Measurements from ENCODE around the gene ZSWIM1. TPM values are rescaled to one million over a fixed set of nuclear protein-coding genes. Genes with fewer than 3 reads are reported as not detected.

The ZSWIM1 gene
- total and polyA plus RNA-seq, 10 of the 15 experiments (the other 5 are each of a cell fraction or from before 2014, with no cell fraction given), result 2.4 to 16.0 (median 9.8) TPM

DNA sequence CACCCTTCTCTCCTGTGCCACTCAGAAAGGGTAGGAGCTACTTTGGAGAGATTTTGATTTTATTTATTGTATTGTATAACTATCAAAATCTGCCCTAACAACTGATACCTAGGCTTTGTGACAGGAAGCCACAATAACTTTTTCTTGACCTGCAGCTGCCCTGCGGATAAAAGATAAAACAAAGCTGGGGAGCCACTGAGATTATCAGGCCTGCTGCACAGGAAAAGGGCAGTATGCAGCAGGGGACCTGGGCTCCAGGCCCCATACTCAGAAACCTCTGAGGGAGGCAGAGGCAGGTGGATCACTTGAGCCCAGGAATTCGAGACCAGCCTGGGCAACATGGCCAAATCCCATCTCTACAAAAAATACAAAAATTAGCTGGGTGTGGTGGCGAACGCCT is 48.4 kb upstream of the ZSWIM1 start:
- Histone ChIP-seq H3K9ac (ENCODE audit: control insufficient read depth, insufficient read depth, low read length) (no peak overlapping the region), H3K4me2 (ENCODE audit: control insufficient read depth, insufficient read depth) (no peak overlapping the region), H3K27me3 (replicated peaks in 1 of 2; ENCODE audit: control insufficient read depth in 2 of 2, insufficient read depth in 2 of 2, low read length in 1 of 2) (no peaks in the 10 kb centered on the region), H2AFZ (ENCODE audit: control insufficient read depth, low read depth, low read length) (no peak overlapping the region), H3K4me3 (no peak overlapping the region; the same call in 1 of the 2 replicates), H3K4me1 (ENCODE audit: control insufficient read depth, insufficient read depth, low read length) (peaks cover 3% of the 10 kb centered on the region), H3K79me2 (ENCODE audit: control insufficient read depth, insufficient read depth, low read length) (no peaks in the 10 kb centered on the region), H3K36me3 (ENCODE audit: control insufficient read depth in 2 of 2, insufficient read depth in 2 of 2, low read length in 1 of 2) (no peaks in the 10 kb centered on the region), H3K27ac (ENCODE audit: control insufficient read depth, insufficient read depth) (no peak overlapping the region), H4K20me1 (ENCODE audit: control insufficient read depth, insufficient read depth) (no peaks in the 10 kb centered on the region), H3K9me3 (replicated peaks; ENCODE audit: control insufficient read depth, insufficient read depth, low read length) (no peaks in the 10 kb centered on the region)
- FAIRE-seq (no peak), ATAC-seq (no peak), DNase-seq (ENCODE audit: low read depth, low spot score) (no peak)
- in situ Hi-C loops (cut with MboI) (no loop called here), intact Hi-C loops (cut with micrococcal nuclease; ENCODE audit: unreplicated experiment) (no loop called here)
- no TSS peak for BruUV-seq (replicated peaks)
- SMC1A ChIA-PET (ENCODE audit: uncharacterized antibody, unreplicated experiment), result interaction anchor here (0.7 kb wide), 1 partner anchor 267 kb away, joined by 4 read pairs; no protein-coding TSS in a partner anchor
- CTCF ChIA-PET, result interaction anchor here (1.3 kb wide), 1 partner anchor 10 kb away, joined by 6 read pairs; no protein-coding TSS in a partner anchor
- POLR2A ChIA-PET, result no interaction called here
- WGBS (ENCODE audit: insufficient coverage, insufficient replicate concordance, low lambda C conversion rate, missing lambda C conversion rate), result 67% methylated on average over 4 of the region's 4 CpGs
- RAD21 ChIA-PET (ENCODE audit: unreplicated experiment), result no interaction called here
- TF ChIP-seq ZBED1 (IDR thresholded peaks at IDR 0.05; ENCODE audit: borderline replicate concordance) (no peak), CHD2 (IDR thresholded peaks at IDR 0.05; ENCODE audit: borderline replicate concordance, low read depth, low read length) (no peak), ATF7 (IDR thresholded peaks at IDR 0.05; ENCODE audit: low read depth) (no peak), SUPT20H (IDR thresholded peaks at IDR 0.05; ENCODE audit: borderline replicate concordance, control insufficient read depth, low read depth, low read length) (no peak), SIX5 (IDR thresholded peaks at IDR 0.05; ENCODE audit: low read depth, low read length, severe bottlenecking) (no peak), EP300 (IDR thresholded peaks at IDR 0.05; ENCODE audit: borderline replicate concordance in 1 of 2, control insufficient read depth in 1 of 2, low read depth in 2 of 2, low read length in 2 of 2) (no peak), NR2C1 (IDR thresholded peaks at IDR 0.05) (no peak)
- TF ChIP-seq, protein P1, sequence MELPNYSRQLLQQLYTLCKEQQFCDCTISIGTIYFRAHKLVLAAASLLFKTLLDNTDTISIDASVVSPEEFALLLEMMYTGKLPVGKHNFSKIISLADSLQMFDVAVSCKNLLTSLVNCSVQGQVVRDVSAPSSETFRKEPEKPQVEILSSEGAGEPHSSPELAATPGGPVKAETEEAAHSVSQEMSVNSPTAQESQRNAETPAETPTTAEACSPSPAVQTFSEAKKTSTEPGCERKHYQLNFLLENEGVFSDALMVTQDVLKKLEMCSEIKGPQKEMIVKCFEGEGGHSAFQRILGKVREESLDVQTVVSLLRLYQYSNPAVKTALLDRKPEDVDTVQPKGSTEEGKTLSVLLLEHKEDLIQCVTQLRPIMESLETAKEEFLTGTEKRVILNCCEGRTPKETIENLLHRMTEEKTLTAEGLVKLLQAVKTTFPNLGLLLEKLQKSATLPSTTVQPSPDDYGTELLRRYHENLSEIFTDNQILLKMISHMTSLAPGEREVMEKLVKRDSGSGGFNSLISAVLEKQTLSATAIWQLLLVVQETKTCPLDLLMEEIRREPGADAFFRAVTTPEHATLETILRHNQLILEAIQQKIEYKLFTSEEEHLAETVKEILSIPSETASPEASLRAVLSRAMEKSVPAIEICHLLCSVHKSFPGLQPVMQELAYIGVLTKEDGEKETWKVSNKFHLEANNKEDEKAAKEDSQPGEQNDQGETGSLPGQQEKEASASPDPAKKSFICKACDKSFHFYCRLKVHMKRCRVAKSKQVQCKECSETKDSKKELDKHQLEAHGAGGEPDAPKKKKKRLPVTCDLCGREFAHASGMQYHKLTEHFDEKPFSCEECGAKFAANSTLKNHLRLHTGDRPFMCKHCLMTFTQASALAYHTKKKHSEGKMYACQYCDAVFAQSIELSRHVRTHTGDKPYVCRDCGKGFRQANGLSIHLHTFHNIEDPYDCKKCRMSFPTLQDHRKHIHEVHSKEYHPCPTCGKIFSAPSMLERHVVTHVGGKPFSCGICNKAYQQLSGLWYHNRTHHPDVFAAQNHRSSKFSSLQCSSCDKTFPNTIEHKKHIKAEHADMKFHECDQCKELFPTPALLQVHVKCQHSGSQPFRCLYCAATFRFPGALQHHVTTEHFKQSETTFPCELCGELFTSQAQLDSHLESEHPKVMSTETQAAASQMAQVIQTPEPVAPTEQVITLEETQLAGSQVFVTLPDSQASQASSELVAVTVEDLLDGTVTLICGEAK (IDR thresholded peaks at IDR 0.05; ENCODE audit: borderline replicate concordance), result no peak
- TF ChIP-seq, protein P2, sequence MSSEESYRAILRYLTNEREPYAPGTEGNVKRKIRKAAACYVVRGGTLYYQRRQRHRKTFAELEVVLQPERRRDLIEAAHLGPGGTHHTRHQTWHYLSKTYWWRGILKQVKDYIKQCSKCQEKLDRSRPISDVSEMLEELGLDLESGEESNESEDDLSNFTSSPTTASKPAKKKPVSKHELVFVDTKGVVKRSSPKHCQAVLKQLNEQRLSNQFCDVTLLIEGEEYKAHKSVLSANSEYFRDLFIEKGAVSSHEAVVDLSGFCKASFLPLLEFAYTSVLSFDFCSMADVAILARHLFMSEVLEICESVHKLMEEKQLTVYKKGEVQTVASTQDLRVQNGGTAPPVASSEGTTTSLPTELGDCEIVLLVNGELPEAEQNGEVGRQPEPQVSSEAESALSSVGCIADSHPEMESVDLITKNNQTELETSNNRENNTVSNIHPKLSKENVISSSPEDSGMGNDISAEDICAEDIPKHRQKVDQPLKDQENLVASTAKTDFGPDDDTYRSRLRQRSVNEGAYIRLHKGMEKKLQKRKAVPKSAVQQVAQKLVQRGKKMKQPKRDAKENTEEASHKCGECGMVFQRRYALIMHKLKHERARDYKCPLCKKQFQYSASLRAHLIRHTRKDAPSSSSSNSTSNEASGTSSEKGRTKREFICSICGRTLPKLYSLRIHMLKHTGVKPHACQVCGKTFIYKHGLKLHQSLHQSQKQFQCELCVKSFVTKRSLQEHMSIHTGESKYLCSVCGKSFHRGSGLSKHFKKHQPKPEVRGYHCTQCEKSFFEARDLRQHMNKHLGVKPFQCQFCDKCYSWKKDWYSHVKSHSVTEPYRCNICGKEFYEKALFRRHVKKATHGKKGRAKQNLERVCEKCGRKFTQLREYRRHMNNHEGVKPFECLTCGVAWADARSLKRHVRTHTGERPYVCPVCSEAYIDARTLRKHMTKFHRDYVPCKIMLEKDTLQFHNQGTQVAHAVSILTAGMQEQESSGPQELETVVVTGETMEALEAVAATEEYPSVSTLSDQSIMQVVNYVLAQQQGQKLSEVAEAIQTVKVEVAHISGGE (CRISPR knock-in tag; IDR thresholded peaks at IDR 0.05), result no peak

Measured in GM12878 (cell line).